ENCODE results near the gene GNB1L. TPM values are rescaled to one million over a fixed set of nuclear protein-coding genes. Genes with fewer than 3 reads are reported as not detected.

GNB1L gene
- total and polyA plus RNA-seq, 2 donors (not counting 1 experiment from before 2014, with no cell fraction given): 6.6 to 12.1 TPM

DNA sequence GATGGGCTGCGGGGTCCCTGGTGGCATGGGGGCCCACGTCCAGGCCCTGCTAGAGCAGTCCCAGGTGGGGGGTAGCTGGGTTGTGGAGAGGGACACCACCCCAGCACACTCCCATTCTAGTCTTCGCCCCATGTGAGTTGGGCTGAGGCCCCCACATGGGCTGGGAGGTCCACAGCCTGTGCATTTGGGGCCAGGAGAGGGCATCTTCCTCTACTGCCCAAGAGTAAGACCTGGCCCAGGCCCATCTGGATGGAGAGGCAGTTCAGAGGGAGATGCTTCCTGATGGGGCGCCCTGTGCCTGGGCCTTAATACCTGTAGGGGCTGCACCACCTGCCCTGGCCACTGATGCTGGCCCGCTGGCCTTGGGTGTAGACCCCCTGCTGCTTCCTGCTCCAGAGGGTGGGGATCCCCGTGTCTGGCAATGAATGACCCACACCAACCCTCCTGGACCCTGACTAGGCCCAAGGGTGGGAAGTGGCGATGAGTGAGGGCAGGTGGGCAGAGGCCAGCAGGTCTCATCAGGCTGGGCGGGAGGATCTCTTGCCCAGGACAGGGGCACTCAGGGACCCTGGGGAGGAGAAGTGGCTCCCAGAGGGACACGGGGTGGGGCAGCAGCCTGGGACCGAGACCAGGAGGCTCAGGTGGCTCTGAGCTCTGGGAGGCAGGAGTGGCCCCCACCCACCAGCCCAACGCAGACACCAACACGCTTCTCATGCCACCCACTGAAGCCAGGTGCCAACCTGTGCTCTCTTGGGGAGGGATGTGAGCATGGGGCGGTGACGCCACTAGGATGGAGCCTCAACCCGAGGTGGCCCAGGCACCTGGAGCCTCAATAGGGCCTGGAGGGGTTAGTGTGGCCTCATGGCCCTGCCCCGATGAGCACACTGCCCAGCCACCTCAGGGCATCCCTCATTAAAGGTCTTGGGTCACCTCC is 17.4 kb upstream of the GNB1L start:
- Mint-ChIP-seq H3K27me3 (no peaks in the 10 kb centered on the region), H3K27ac (no peak overlapping the region), H3K4me1 (no peaks in the 10 kb centered on the region), H3K4me3 (no peak overlapping the region), H3K9me3 (ENCODE audit: insufficient read depth) (no peaks in the 10 kb centered on the region)
- no peak overlapping the region for H3K4me3 ChIP-seq (ENCODE audit: control extremely low read depth in 1 of 5, extremely low read depth in 1 of 5, insufficient read depth in 1 of 5, low read depth in 2 of 5, low read length in 4 of 5)
- H3K36me3 ChIP-seq (replicated peaks in 1 of 2; ENCODE audit: control extremely low read depth in 1 of 2, control insufficient read depth in 1 of 2, extremely low read depth in 1 of 2, insufficient read depth in 2 of 2, low read length in 1 of 2): no peaks in the 10 kb centered on the region
- WGBS (ENCODE audit: insufficient coverage): 94% methylated on average over 13 of the region's 16 CpGs
- ChIA-PET CTCF (no interaction called here), POLR2A (no interaction called here)
- H3K27ac ChIP-seq (ENCODE audit: low read length in 2 of 2): no peak overlapping the region
- no peaks in the 10 kb centered on the region for H3K4me1 ChIP-seq (ENCODE audit: control insufficient read depth in 2 of 2, insufficient read depth in 2 of 2, low read length in 2 of 2)
- ATAC-seq (ENCODE audit: low read depth) (no peak), DNase-seq (no peak)
- TF ChIP-seq, protein P1, sequence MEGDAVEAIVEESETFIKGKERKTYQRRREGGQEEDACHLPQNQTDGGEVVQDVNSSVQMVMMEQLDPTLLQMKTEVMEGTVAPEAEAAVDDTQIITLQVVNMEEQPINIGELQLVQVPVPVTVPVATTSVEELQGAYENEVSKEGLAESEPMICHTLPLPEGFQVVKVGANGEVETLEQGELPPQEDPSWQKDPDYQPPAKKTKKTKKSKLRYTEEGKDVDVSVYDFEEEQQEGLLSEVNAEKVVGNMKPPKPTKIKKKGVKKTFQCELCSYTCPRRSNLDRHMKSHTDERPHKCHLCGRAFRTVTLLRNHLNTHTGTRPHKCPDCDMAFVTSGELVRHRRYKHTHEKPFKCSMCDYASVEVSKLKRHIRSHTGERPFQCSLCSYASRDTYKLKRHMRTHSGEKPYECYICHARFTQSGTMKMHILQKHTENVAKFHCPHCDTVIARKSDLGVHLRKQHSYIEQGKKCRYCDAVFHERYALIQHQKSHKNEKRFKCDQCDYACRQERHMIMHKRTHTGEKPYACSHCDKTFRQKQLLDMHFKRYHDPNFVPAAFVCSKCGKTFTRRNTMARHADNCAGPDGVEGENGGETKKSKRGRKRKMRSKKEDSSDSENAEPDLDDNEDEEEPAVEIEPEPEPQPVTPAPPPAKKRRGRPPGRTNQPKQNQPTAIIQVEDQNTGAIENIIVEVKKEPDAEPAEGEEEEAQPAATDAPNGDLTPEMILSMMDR (IDR thresholded peaks at IDR 0.05): no peak
- no peak for TF ChIP-seq EZH2 (IDR thresholded peaks at IDR 0.05; ENCODE audit: borderline replicate concordance, insufficient read depth, low read depth, low read length, poor library complexity, severe bottlenecking)
- H3K27me3 ChIP-seq (replicated peaks in 1 of 4; ENCODE audit: control extremely low read depth in 1 of 4, control insufficient read depth in 3 of 4, insufficient read depth in 4 of 4, low read length in 3 of 4): no peaks in the 10 kb centered on the region
- no peak overlapping the region for H2AFZ ChIP-seq (ENCODE audit: insufficient read depth, low read depth, low read length, poor library complexity, severe bottlenecking)
- intact Hi-C loops (cut with micrococcal nuclease): no loop called here
- H3K79me2 ChIP-seq (ENCODE audit: control insufficient read depth, insufficient read depth, low read length): peaks cover 3% of the 10 kb centered on the region
- H3K4me2 ChIP-seq (replicated peaks; ENCODE audit: low read depth, low read length, poor library complexity, severe bottlenecking): no peak overlapping the region
- no peak overlapping the region for H3K9ac ChIP-seq (ENCODE audit: low read length)
- no peaks in the 10 kb centered on the region for H3K9me3 ChIP-seq (ENCODE audit: control extremely low read depth in 1 of 3, control insufficient read depth in 2 of 3, insufficient read depth in 1 of 3, low read length in 2 of 3)
- H4K20me1 ChIP-seq (ENCODE audit: control insufficient read depth, insufficient read depth, low read length, poor library complexity, severe bottlenecking): no peaks in the 10 kb centered on the region

All from B cell (primary cell).